Activated CD4-positive, alpha-beta memory T cell treated with anti-CD3 and anti-CD28 coated beads, Interleukin-2, amount 10 ng/mL, durations not matched to agents 7 days and 5 days (primary cell): ENCODE measurements around the gene PSMD6. TPM values are rescaled to one million over a fixed set of nuclear protein-coding genes. Genes with fewer than 3 reads are reported as not detected.

Source experiments
- CTCF ChIA-PET: fragments of 350-600 bp; sonication (Branson Sonifier 250); formaldehyde crosslinking; loops from one replicate; lab custom pipeline; 2021; ENCODE audit warnings: antibody characterized with exemption, inconsistent platforms; lab: Charles Lee
- POLR2A ChIA-PET: fragments of 350-600 bp; sonication (Branson Sonifier 250); formaldehyde crosslinking; loops from one replicate; lab custom pipeline; 2021; ENCODE audit warnings: antibody characterized with exemption; lab: Charles Lee
- DNase-seq: peaks from one replicate; pipeline ENCODE4 v3.0.0-alpha.2; 2020
- H3K27ac Mint-ChIP-seq: one replicate; pipeline ENCODE4 v1.8.0; 2021; ENCODE audit warnings: mild to moderate bottlenecking, mixed read lengths
- H3K27me3 Mint-ChIP-seq: one replicate; pipeline ENCODE4 v1.8.0; 2021; ENCODE audit warnings: mixed read lengths
- H3K36me3 Mint-ChIP-seq: one replicate; pipeline ENCODE4 v1.8.0; 2021; ENCODE audit warnings: low read depth, mixed read lengths
- H3K4me1 Mint-ChIP-seq: one replicate; pipeline ENCODE4 v1.8.0; 2021; ENCODE audit warnings: mixed read lengths
- H3K4me3 Mint-ChIP-seq: one replicate; pipeline ENCODE4 v1.8.0; 2021; ENCODE audit warnings: mild to moderate bottlenecking, mixed read lengths
- H3K9me3 Mint-ChIP-seq: one replicate; pipeline ENCODE4 v1.8.0; 2021; ENCODE audit warnings: mixed read lengths
- total RNA-seq, 2 experiments: library from RNA; stranded (reverse); gene quantifications; one replicate each; pipeline ENCODE4 v1.2.3, GENCODE V29; 2021

The PSMD6 gene
- total RNA-seq, 2 experiments from 2014 or later: 82.1 to 82.9 TPM

- no peaks in the 10 kb centered on the region for H3K9me3 Mint-ChIP-seq
- H3K27me3 Mint-ChIP-seq: no peaks in the 10 kb centered on the region
- no peak overlapping the region for H3K4me3 Mint-ChIP-seq
- H3K27ac Mint-ChIP-seq: no peak overlapping the region
- CTCF ChIA-PET: interaction anchor here (0.8 to 1.5 kb wide), 2 partner anchors 11 to 58 kb away, joined by 3 to 6 read pairs; no protein-coding TSS in a partner anchor
- H3K4me1 Mint-ChIP-seq: peaks cover 45% of the 10 kb centered on the region
- DNase-seq: no peak
- H3K36me3 Mint-ChIP-seq: peaks cover 61% of the 10 kb centered on the region
- POLR2A ChIA-PET: interaction anchor here (1.1 to 4.4 kb wide), 2 partner anchors 10 to 52 kb away, joined by 3 to 46 read pairs; no protein-coding TSS in a partner anchor
Observed at GRCh38 chr3:64019879-64020278, 3.4 kb downstream of the PSMD6 start.

GRCh38 chr3:64019271-64019670, 4.0 kb downstream of the PSMD6 start:
- Mint-ChIP-seq H3K9me3 (no peaks in the 10 kb centered on the region), H3K27ac (no peak overlapping the region), H3K4me3 (no peak overlapping the region), H3K27me3 (no peaks in the 10 kb centered on the region), H3K36me3 (peaks cover 67% of the 10 kb centered on the region), H3K4me1 (peaks cover 49% of the 10 kb centered on the region)
- DNase-seq: no peak
- POLR2A ChIA-PET: interaction anchor here (1.0 to 1.6 kb wide), 4 partner anchors 11 to 51 kb away, joined by 3 to 4 read pairs (median 3); no protein-coding TSS in a partner anchor
- CTCF ChIA-PET: interaction anchor here (1.0 kb wide), 1 partner anchor 25 kb away, joined by 3 read pairs; no protein-coding TSS in a partner anchor

- H3K27me3 Mint-ChIP-seq: no peaks in the 10 kb centered on the region
- H3K27ac Mint-ChIP-seq: no peak overlapping the region
- ChIA-PET POLR2A (interaction anchor here (0.8 to 1.5 kb wide), 4 partner anchors 9 to 37 kb away, joined by 3 to 6 read pairs (median 3); no protein-coding TSS in a partner anchor), CTCF (no interaction called here)
- H3K9me3 Mint-ChIP-seq: no peaks in the 10 kb centered on the region
- DNase-seq: no peak
- peaks cover 83% of the 10 kb centered on the region for H3K36me3 Mint-ChIP-seq
- peaks cover 42% of the 10 kb centered on the region for H3K4me1 Mint-ChIP-seq
- H3K4me3 Mint-ChIP-seq: no peak overlapping the region
Observed at GRCh38 chr3:64016941-64017620, 6.2 kb downstream of the PSMD6 start.

GRCh38 chr3:64011685-64012084, 11.6 kb downstream of the PSMD6 start:
- Mint-ChIP-seq H3K9me3 (no peaks in the 10 kb centered on the region), H3K36me3 (peaks cover 88% of the 10 kb centered on the region), H3K4me1 (peaks cover 46% of the 10 kb centered on the region), H3K27me3 (no peaks in the 10 kb centered on the region), H3K27ac (no peak overlapping the region), H3K4me3 (no peak overlapping the region)
- ChIA-PET CTCF (interaction anchor here (2.6 kb wide), 1 partner anchor 12 kb away, joined by 12 read pairs; the partner anchor contains the start of gene PSMD6), POLR2A (interaction anchor here (1.1 to 6.6 kb wide), 4 partner anchors 9 to 33 kb away, joined by 4 to 46 read pairs (median 4); partner anchors contain the start of gene PSMD6)
- no peak for DNase-seq

GRCh38 chr3:64010199-64010598, 13.1 kb downstream of the PSMD6 start:
- H3K36me3 Mint-ChIP-seq: peaks cover 77% of the 10 kb centered on the region
- no peak overlapping the region for H3K27ac Mint-ChIP-seq
- H3K4me1 Mint-ChIP-seq: peaks cover 42% of the 10 kb centered on the region
- ChIA-PET CTCF (interaction anchor here (1.0 to 2.6 kb wide), 4 partner anchors 13 to 48 kb away, joined by 3 to 12 read pairs (median 4); partner anchors contain the start of gene PSMD6), POLR2A (interaction anchor here (1.1 to 6.6 kb wide), 4 partner anchors 12 to 99 kb away, joined by 3 to 46 read pairs (median 4); partner anchors contain the start of gene PSMD6)
- DNase-seq: no peak
- H3K27me3 Mint-ChIP-seq: no peaks in the 10 kb centered on the region
- H3K9me3 Mint-ChIP-seq: no peaks in the 10 kb centered on the region
- no peak overlapping the region for H3K4me3 Mint-ChIP-seq

GRCh38 chr3:64009528-64009927, 13.8 kb downstream of the PSMD6 start:
- no peak for DNase-seq
- H3K27ac Mint-ChIP-seq: peak overlapping the region; percentile 60
- peaks cover 71% of the 10 kb centered on the region for H3K36me3 Mint-ChIP-seq
- no peak overlapping the region for H3K4me3 Mint-ChIP-seq
- POLR2A ChIA-PET: interaction anchor here (1.6 to 6.6 kb wide), 6 partner anchors 10 to 34 kb away, joined by 4 to 46 read pairs (median 10); partner anchors contain the start of gene PSMD6
- no peaks in the 10 kb centered on the region for H3K27me3 Mint-ChIP-seq
- no peaks in the 10 kb centered on the region for H3K9me3 Mint-ChIP-seq
- CTCF ChIA-PET: interaction anchor here (0.8 to 2.7 kb wide), 4 partner anchors 14 to 46 kb away, joined by 3 to 25 read pairs (median 8); partner anchors contain the start of gene PSMD6
- H3K4me1 Mint-ChIP-seq: peaks cover 39% of the 10 kb centered on the region

- Mint-ChIP-seq H3K27ac (peak overlapping the region; percentile 60), H3K27me3 (no peaks in the 10 kb centered on the region), H3K4me3 (no peak overlapping the region), H3K9me3 (no peaks in the 10 kb centered on the region), H3K4me1 (peaks cover 36% of the 10 kb centered on the region), H3K36me3 (peaks cover 63% of the 10 kb centered on the region)
- DNase-seq: no peak
- CTCF ChIA-PET: interaction anchor here (0.6 to 2.7 kb wide), 14 partner anchors 12 to 326 kb away, joined by 3 to 25 read pairs (median 4); partner anchors contain the start of gene PSMD6
- POLR2A ChIA-PET: interaction anchor here (1.2 to 6.6 kb wide), 10 partner anchors 9 to 97 kb away, joined by 3 to 46 read pairs (median 8); partner anchors contain the start of genes PSMD6 and SCAANT1
Observed at GRCh38 chr3:64008487-64009351, 14.6 kb downstream of the PSMD6 start.

- ChIA-PET POLR2A (interaction anchor here (1.2 to 6.6 kb wide), 9 partner anchors 10 to 96 kb away, joined by 3 to 46 read pairs (median 8); partner anchors contain the start of genes PSMD6 and SCAANT1), CTCF (interaction anchor here (0.6 to 2.7 kb wide), 13 partner anchors 13 to 326 kb away, joined by 3 to 25 read pairs (median 5); partner anchors contain the start of gene PSMD6)
- Mint-ChIP-seq H3K9me3 (no peaks in the 10 kb centered on the region), H3K27ac (no peak overlapping the region), H3K4me1 (peaks cover 36% of the 10 kb centered on the region), H3K27me3 (no peaks in the 10 kb centered on the region), H3K4me3 (no peak overlapping the region), H3K36me3 (peaks cover 57% of the 10 kb centered on the region)
- no peak for DNase-seq
Observed at GRCh38 chr3:64008017-64008416, 15.3 kb downstream of the PSMD6 start.

GRCh38 chr3:64003589-64003988, 19.7 kb downstream of the PSMD6 start:
- no peak for DNase-seq
- H3K9me3 Mint-ChIP-seq: no peaks in the 10 kb centered on the region
- no peak overlapping the region for H3K4me3 Mint-ChIP-seq
- ChIA-PET POLR2A (interaction anchor here (0.8 to 1.4 kb wide), 4 partner anchors 9 to 36 kb away, joined by 3 to 4 read pairs (median 4); no protein-coding TSS in a partner anchor), CTCF (interaction anchor here (1.0 to 1.9 kb wide), 2 partner anchors 11 to 42 kb away, joined by 6 to 10 read pairs; no protein-coding TSS in a partner anchor)
- peaks cover 16% of the 10 kb centered on the region for H3K4me1 Mint-ChIP-seq
- no peak overlapping the region for H3K27ac Mint-ChIP-seq
- no peaks in the 10 kb centered on the region for H3K27me3 Mint-ChIP-seq
- peaks cover 43% of the 10 kb centered on the region for H3K36me3 Mint-ChIP-seq

- no peaks in the 10 kb centered on the region for H3K9me3 Mint-ChIP-seq
- DNase-seq: no peak
- H3K27me3 Mint-ChIP-seq: no peaks in the 10 kb centered on the region
- ChIA-PET POLR2A (interaction anchor here (1.3 to 1.4 kb wide), 2 partner anchors 10 to 24 kb away, joined by 3 to 4 read pairs; no protein-coding TSS in a partner anchor), CTCF (interaction anchor here (1.9 kb wide), 1 partner anchor 10 kb away, joined by 10 read pairs; no protein-coding TSS in a partner anchor)
- no peak overlapping the region for H3K4me3 Mint-ChIP-seq
- peaks cover 4% of the 10 kb centered on the region for H3K4me1 Mint-ChIP-seq
- H3K36me3 Mint-ChIP-seq: peaks cover 39% of the 10 kb centered on the region
- H3K27ac Mint-ChIP-seq: no peak overlapping the region
Observed at GRCh38 chr3:64002233-64002632, 21.1 kb downstream of the PSMD6 start.

- H3K4me3 Mint-ChIP-seq: no peak overlapping the region
- H3K9me3 Mint-ChIP-seq: no peaks in the 10 kb centered on the region
- ChIA-PET POLR2A (no interaction called here), CTCF (no interaction called here)
- no peak overlapping the region for H3K27ac Mint-ChIP-seq
- peaks cover 4% of the 10 kb centered on the region for H3K4me1 Mint-ChIP-seq
- peaks cover 56% of the 10 kb centered on the region for H3K36me3 Mint-ChIP-seq
- DNase-seq: no peak
- H3K27me3 Mint-ChIP-seq: no peaks in the 10 kb centered on the region
Observed at GRCh38 chr3:64000453-64001055, 22.7 kb downstream of the PSMD6 start.
